GM19328 (cell line): Measurements from ENCODE around the gene ALB.

ENCODE experiments used
- ATAC-seq: cut with Tn5 transposase; IDR thresholded peaks from one replicate; pipeline ENCODE4 v1.9.1; 2021; ENCODE audit warnings: mild to moderate bottlenecking, moderate library complexity; ENCODE audit not compliant: unreplicated experiment

ALB gene

DNA sequence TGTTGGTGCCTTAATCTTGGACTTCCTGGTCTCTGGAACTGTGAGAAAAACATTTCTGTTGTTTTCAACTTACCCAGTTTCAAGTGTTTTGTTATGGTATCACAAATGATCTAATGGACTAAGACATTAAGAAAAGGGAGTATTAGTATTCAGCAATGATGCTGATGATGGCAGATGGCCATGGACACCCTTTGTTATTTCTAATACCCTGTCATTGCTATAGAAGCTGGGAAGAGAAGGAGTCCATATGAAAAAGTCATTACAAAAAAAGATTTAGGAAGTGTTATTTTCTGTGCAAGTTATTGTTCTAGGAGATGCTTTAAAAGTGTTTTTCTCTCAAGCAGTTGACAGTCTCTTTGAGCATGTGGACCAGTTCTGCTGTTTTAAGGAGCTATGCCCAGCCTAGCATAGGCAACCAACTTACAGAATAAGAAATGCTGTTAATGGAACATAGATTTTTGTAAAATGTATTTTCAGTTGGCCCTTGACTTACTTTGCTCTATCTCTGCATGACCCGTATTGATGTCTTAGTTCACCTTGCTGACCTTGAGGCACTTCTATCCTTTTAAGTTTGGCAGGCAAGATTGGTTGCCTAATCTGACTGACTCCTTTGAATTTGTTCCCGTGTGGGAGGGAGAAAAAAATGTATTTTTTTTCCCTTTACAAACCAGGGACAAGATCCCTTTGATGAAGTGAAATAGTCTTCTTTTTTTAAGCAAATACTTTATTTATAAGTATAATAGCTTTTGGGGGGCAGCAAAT, 25.9 kb downstream of the ALB start:
- ATAC-seq = no peak

DNA sequence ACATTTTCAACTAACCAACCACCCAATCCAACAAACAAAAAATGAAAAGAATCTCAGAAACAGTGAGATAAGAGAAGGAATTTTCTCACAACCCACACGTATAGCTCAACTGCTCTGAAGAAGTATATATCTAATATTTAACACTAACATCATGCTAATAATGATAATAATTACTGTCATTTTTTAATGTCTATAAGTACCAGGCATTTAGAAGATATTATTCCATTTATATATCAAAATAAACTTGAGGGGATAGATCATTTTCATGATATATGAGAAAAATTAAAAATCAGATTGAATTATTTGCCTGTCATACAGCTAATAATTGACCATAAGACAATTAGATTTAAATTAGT, 27.7 kb downstream of the ALB start:
- no peak for ATAC-seq

DNA sequence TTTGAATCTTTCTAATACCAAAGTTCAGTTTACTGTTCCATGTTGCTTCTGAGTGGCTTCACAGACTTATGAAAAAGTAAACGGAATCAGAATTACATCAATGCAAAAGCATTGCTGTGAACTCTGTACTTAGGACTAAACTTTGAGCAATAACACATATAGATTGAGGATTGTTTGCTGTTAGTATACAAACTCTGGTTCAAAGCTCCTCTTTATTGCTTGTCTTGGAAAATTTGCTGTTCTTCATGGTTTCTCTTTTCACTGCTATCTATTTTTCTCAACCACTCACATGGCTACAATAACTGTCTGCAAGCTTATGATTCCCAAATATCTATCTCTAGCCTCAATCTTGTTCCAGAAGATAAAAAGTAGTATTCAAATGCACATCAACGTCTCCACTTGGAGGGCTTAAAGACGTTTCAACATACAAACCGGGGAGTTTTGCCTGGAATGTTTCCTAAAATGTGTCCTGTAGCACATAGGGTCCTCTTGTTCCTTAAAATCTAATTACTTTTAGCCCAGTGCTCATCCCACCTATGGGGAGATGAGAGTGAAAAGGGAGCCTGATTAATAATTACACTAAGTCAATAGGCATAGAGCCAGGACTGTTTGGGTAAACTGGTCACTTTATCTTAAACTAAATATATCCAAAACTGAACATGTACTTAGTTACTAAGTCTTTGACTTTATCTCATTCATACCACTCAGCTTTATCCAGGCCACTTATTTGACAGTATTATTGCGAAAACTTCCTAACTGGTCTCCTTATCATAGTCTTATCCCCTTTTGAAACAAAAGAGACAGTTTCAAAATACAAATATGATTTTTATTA, 28.3 kb downstream of the ALB start:
- ATAC-seq = no peak

DNA sequence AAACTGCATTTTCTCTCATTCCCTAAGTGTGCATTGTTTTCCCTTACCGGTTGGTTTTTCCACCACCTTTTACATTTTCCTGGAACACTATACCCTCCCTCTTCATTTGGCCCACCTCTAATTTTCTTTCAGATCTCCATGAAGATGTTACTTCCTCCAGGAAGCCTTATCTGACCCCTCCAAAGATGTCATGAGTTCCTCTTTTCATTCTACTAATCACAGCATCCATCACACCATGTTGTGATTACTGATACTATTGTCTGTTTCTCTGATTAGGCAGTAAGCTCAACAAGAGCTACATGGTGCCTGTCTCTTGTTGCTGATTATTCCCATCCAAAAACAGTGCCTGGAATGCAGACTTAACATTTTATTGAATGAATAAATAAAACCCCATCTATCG, 29.1 kb downstream of the ALB start:
- no peak for ATAC-seq

DNA sequence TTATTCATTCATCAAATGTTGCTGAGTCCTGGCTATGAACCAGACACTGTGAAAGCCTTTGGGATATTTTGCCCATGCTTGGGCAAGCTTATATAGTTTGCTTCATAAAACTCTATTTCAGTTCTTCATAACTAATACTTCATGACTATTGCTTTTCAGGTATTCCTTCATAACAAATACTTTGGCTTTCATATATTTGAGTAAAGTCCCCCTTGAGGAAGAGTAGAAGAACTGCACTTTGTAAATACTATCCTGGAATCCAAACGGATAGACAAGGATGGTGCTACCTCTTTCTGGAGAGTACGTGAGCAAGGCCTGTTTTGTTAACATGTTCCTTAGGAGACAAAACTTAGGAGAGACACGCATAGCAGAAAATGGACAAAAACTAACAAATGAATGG, 30.2 kb downstream of the ALB start:
- ATAC-seq = no peak

DNA sequence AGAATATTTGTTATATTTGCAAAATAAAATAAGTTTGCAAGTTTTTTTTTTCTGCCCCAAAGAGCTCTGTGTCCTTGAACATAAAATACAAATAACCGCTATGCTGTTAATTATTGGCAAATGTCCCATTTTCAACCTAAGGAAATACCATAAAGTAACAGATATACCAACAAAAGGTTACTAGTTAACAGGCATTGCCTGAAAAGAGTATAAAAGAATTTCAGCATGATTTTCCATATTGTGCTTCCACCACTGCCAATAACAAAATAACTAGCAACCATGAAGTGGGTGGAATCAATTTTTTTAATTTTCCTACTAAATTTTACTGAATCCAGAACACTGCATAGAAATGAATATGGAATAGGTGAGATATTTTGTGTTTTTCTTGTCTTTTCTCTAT, 31.9 kb downstream of the ALB start, which contains the start of gene AFP:
AFP (plus strand) TSS at position 238 of the 400 bp plus-strand sequence; CDS start at position 280, 42 bp downstream.
- no peak for ATAC-seq

DNA sequence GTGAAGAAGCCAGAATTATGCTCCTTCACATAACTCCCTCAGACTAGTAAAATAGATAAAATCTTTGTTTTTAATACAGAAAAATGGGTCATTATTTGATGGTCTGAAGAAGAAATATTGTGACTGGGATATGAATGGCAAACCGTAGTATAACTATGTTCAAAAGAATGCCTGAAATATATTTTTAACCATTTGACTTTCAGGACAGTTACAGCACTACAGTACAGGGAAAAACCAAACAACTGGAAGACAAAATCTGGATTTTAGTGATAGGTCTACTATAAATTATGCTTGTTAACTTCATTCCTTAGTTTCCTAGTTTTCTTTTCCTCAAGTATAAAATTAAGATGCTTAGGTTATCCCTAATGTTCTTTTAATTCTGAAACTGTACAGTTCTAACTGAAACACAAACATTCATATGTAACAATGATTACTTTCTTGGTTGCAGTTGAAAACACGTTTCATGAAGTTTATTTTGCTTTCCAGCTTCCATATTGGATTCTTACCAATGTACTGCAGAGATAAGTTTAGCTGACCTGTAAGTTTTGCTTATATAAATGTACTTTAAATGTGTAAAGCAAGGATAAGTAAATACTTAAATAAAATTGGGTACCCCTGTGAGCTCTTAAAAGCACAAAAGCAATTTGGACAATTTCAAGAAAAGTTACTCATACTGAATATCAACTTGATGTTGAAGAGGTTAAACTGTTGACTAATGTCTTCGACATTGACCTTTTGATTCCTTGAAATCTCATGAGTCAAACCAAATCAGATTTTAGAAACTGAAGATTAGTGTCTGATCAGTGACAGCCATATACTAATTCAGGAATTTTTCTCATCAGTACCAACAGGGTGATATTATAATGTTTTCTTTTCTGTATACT, 32.8 kb downstream of the ALB start:
- no peak for ATAC-seq

DNA sequence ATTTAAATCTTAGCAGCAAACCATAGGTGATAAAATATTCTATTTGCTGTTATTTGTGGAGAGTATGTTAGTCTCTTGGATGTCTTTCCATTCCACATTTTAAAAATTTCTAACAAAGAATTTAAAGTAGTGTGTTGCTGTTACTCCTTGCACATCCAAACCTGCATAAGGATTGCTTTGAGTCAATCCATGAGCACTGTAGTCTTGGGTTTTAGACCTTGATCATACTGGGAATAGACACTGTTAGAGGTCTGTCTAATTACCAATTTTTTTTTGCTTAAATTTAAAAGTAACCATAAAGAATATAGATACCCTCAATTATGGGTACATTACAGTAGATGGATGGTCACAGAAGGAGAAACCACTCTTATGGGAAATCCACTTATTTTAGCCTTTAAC, 33.5 kb downstream of the ALB start:
- ATAC-seq = no peak

DNA sequence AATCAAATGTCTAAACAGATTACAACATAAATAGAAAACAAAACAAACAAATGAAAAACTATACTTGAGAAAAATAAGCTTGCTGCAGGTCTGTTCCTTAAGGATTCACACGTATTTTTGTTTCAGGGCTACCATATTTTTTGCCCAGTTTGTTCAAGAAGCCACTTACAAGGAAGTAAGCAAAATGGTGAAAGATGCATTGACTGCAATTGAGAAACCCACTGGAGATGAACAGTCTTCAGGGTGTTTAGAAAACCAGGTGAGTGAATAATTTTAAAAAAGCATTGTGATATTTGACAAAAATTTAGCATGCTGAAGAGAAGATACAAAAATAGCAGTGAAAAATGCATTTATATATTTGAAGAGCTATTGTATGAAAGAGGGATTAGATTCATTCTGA, 34.0 kb downstream of the ALB start:
- ATAC-seq = no peak

DNA sequence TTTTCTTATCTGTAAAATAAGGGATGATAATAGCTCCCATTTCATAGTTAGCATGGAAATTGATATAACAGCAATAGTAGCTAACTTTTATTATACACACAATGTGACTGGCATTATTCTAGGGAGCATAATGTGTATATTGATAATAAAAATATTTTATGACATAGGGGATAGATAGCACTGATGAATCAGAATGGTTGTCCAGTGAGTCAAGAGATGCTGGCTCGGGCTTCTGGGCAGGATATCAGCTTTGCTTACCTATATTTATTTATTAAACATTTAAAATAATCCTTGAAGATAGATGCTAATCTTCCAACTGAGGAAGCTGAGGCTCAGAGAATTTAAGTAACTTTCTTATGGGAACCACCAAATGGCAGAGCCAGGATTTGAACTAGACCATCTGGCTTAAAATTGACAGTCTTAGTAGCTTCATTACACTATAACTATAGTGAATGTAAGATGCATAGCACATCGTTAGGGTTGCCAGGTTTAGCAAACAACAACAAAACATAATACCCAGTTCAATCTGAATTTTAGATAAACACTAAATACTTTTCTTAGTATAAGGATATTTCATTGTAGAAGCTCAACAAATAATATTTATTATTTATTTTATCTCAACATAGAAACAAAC, 34.6 kb downstream of the ALB start:
- ATAC-seq = no peak

DNA sequence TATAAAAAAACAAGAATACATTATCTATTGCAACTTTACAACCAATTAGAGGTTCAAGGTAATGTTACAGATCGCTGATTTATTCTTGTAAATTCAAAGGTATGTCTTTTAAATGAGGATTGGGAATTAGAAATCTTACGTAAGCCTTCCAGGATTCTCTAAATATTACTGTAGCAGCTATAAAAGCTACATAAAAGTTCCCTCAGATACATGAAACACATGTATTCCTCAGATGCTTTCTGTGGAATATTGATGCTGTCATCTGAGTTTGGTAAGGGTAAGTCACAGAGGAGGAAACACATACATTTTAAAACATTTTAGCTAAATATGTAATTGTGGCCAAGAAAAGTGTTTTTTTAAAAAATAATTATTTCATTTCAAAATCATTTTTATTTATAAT, 35.4 kb downstream of the ALB start:
- ATAC-seq = no peak

DNA sequence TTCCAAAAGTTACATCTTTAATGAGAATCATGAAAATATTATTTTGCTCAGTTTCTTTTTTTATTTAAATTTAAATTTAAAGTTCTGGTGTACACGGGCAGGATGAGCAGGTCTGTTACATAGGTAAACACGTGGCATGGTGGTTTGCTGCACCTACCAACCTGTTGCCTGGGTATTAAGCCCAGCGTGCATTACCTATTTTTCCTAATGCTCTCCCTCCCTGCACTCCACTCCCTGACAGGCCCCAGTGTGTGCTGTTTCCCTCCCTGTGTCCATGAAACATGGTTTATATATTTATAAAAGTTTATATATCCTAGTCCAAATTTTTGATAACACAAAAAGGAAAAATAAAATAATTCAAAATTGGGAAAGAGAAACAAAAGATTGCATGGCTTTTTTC, 35.9 kb downstream of the ALB start:
- ATAC-seq = no peak

DNA sequence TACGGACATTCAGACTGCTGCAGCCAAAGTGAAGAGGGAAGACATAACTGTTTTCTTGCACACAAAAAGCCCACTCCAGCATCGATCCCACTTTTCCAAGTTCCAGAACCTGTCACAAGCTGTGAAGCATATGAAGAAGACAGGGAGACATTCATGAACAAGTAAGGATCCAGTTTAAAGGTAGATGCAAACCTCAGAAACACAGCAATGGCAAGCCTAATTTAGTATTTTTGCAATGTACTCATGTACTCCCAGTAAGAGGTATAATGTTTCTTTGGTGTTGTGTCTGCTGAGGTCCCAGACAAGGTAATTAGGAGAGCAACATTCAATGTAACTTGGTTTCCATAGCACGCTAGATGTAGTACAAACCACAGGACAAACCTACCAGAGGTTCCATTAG, 36.6 kb downstream of the ALB start:
- no peak for ATAC-seq

DNA sequence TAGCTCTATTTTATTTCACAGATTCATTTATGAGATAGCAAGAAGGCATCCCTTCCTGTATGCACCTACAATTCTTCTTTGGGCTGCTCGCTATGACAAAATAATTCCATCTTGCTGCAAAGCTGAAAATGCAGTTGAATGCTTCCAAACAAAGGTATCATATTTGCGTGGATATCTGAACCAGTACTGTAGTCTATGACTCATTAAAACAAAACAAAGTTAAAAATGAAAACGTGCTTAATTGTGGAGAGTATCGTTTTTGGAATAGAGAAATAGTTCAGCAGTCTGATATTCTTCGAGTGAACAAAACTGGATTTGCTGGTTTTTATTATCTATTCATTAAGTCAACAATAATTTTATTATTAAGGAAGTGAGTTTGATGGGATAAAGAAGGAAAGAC, 38.2 kb downstream of the ALB start:
- no peak for ATAC-seq

DNA sequence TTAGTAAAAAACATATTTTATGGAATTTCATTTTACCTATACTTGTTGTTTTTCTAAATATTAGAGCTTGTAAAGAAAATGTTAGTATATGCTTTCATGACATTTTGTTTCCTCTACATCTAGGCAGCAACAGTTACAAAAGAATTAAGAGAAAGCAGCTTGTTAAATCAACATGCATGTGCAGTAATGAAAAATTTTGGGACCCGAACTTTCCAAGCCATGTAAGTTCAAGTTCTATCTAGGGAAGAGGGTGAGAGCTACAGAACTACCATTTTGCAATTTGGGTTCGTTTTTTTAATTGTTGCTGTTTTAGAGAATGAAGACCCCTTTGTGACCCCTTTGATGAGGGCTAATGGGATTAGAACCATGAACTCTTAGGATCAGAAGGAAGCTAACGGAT, 39.1 kb downstream of the ALB start:
- ATAC-seq = no peak

DNA sequence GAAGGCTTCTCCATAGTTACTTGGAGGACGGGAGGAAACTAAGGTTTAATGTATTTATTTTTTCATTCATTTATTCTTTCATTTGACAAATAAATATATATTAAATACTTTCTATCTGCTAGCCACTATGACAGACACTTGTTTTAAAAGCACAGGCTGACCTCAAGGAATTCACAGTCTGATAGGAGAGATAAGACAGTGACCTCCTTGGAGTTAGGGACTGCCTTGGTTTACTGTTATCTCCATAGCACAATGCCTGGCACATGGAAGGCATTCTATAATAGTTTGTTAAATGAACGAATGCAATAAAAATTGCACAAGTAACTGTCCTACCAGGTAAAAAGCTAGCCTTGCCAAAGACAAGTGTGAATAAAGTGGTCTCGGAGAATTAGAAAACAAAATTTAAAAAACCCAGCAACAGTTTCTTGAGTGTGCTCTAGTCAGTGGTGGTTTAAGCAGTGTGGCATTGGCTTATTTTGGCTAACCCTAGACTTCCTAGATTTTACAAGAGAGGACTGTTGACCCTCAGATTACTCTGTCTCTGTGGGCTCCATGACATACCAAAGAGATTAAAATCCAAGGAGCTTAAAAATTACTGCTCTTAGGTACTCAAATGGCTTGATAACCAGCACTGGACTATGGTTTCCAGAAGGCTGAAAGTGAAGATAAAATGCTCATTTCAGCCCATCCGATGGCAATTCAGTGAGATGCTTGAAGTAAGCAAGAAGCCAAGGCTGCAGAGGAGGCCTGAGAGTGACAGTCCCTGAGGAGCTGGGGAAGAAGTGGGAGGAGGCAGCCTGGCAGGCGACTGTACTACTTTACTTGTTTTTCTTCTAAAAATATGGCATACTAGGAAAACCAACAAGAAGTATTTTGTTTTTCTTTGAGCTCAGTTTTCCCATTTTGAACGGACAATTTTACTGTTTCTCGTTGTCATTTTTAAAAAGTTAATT, 41.6 kb downstream of the ALB start:
- ATAC-seq = no peak

DNA sequence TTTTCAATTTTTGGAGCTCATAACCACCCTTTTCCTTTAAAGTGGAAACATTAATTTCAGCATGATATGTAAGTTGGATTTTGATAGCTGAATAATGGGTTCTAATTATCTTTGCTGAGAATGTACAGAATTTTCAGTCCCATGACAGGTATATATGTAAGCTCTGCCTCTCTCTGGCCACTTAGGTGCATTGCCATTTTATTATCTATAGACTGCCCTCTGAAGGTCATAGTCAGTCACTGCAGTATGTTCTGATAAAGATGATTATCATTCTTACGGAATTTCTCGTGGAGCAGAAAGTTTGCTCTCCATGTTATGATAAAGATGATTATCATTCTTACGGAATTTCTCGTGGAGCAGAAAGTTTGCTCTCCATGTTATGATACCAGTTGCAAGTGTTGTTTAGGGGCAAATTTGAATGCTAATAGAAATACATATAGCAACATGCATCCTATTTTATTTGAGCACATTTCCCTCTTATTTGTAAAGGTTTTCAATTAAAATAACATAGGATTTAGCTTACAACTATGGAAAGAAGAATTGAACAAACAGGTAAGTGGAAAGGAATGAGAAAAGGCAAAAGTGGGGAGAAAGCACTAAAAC, 42.4 kb downstream of the ALB start:
- ATAC-seq = peak; percentile 99

DNA sequence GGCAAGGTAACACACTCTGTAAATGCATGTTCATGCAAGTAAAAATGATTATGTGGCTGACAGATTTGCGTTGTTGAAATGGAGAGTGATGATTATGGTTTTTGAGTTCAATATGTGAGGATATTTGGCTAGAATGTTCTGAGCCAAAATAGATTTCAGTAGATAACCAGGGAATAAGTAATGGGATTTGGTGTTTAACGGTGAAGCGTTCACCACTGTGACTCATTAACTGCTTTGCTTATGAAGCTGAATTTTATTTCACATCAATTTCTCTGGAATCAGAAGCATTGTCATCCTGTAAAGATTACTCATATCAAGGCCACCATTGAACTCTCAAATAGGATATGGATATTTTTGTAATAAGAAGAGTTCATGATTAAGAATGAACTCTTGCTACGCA, 43.6 kb downstream of the ALB start:
- no peak for ATAC-seq

DNA sequence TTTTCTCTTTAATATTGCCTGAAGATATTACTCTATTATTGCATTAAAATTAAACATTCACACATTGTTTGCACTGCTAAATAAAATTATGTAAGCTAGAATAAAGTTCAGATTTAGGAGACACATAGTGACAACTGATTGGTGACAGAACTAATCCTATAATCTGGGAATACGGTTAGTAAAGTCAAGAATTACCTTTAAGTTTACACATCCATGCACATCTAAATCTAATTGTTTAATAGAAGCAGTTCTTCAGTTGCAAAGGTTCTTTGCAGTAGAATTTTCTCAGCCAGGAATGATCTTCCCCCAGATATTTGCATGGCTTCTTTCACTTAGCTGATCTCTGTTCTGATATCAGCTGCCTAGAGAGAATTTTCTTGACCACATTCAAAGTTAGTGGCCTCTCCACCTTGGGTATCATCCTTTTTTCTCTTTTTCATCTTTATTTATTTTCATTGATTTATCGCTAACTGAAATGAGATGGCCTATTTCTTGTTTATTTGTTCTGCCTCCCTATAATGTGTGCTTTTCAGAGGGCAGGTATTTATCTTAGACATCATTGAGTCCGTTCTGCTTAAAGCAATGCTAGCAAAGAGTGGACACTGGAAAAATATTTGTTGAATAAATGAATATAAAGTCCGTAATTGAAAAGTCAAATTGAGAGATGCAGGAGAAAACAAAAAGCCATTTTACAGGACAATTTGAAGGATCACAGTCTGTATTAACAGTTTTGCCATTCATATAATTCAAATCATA, 44.5 kb downstream of the ALB start:
- ATAC-seq = no peak
